HG03108 (cell line): Measurements from ENCODE around the gene NMD3.

ENCODE experiments used
- ATAC-seq: cut with Tn5 transposase; IDR thresholded peaks from one replicate; pipeline ENCODE4 v1.9.1; 2021; ENCODE audit warnings: moderate library complexity; ENCODE audit not compliant: unreplicated experiment

The NMD3 gene

DNA sequence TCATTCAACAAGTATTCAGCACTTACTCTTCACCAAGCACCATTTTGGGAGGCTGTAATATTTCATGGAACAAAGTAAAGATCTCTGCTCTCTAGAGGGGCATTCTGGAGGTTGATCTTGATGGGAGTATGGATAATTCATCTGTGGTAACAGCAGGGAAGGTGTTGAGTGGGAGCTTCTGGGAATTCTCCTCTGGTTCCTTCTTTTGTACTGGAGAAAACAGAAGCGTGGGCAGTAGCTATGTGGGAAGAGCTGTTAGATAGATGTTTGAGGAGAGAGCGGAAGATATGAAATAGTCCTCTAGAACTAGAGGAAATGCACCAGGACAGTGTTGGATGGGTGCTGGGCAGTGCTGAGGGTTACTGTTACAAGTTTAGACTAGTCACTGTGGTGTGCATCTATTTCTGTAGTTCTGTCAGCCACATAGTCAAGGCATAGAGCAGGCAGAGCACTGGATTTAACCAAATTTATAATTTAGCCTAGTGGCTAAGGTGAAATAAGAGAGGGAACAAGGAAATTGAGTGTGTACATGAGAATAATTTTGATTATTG, 9.6 kb downstream of the NMD3 start:
- no peak for ATAC-seq

DNA sequence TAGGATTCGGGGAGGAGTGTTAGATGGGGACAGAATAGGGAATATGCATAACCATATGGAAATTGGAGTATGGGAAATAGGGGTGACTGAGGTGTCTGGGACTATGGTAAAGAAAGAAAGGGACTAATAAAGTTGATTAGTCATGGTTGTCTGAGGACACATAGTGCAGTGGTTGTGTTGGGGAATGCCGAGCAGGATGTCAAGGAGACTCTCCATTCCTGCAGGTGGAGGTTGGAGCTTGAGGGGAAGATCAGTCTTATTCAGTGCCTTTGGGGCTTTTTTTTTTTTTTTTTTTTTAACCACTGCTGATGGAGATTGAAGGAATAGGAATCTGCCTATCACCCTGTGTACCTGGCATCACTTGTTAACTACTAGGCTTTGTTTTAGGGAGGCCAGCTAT, 10.8 kb downstream of the NMD3 start:
- no peak for ATAC-seq

DNA sequence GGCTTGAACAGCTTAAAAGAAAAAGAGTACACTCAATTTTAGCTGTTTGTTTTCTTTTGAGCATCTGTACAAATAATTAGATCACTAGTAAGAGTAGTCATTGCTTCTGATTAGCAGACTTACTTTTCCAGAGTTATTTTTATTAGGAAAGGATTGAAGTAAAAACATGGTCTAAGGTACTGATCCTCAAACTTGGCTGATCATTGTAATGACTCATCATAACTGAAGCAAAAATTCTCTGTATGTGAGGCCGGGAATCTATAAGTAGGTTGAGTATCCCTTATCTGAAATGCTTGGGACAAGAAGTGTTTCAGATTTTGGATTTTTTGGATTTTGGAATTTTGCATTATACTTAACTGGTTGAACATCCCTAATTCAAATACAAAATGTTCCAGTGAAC, 12.4 kb downstream of the NMD3 start:
- no peak for ATAC-seq

DNA sequence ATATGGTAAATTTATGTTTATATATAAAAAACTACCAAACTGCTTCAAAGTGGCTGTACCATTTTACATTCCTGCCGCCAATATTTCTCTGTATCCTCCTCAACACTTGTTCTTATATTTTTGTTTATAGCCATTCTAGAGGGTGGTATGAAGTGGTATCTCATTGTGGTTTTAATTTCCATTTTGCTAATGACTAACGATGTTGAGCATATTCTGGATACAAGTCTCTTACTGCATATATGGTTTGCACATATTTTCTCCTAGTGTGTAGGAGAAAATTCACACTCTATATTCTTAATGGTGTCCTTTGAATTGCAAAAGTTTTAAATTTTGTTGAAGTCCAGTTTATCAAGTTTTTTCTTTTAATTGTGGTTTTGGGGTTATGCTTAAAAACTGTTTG, 15.1 kb downstream of the NMD3 start:
- no peak for ATAC-seq

DNA sequence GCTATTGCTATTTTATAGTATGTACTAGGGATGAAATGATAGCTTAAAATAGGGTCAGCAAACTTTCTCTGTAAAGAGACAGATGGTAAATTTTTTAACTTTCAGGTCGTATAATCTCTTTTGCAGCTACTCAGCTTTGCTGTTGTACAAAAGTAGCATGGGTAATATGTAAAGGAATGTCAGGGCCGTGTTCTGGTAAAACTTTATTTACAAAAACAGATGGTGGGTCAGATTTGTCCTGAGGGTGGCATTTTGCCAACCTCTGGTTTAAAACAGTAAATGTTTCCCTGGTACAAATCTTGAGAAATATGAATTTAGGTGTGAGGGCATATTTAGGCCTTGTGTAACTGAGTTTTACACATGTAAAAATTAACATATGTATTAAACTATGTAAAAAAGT, 18.6 kb downstream of the NMD3 start:
- no peak for ATAC-seq

DNA sequence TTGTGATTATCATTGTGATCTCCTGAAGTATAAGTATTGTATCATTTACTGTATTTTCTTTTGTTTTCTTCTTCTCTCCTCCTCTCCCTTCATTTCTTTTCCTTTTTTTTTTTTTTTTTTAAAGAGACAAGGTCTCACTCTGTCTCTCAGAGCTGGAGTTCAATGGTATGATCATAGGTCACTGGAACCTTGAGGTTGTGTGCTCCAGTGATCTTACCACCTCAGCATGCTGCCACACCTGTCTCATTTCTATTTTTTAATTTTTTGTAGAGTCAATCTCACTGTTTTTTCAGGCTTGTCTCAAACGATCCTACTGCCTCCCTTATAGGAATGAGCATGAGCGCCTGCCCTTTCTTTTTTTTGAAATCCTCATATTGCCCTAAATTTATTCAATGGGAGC, 23.4 kb downstream of the NMD3 start:
- ATAC-seq: no peak

DNA sequence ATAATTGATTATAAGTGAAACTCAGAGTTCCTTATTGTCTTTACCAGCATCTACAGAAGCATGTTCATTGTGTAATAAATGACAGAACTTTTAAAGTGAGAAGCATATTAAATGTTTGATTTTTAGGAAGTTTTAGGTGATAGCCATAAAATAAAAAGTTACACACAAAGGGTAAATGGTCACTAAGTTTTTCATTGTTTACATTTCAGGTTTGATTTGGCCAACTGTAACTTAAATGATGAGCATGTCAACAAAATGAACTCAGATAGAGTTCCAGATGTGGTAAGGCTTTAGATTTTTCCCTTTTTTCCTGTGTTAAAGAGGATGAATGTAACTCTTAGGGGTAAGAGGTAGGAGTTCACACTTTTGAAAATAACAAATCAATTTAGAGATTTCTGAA, 25.9 kb downstream of the NMD3 start:
- ATAC-seq: no peak

DNA sequence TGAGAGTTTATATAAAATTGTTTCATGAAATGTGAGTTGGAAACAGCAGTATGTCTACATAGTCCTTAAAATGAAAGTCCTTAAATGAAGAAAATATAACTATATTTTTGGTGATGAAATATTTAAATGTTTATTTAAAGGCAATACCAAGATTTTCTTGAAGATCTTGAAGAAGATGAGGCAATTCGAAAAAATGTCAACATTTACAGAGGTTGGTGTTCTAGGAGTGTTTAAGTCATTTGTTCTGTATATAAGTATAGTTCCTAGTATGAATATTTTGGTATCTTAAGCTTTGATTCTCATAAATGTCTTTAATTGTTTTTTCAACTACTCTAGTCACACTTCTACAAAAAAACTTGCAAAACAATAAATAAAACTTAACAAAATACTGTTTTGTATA, 29.0 kb downstream of the NMD3 start:
- no peak for ATAC-seq

DNA sequence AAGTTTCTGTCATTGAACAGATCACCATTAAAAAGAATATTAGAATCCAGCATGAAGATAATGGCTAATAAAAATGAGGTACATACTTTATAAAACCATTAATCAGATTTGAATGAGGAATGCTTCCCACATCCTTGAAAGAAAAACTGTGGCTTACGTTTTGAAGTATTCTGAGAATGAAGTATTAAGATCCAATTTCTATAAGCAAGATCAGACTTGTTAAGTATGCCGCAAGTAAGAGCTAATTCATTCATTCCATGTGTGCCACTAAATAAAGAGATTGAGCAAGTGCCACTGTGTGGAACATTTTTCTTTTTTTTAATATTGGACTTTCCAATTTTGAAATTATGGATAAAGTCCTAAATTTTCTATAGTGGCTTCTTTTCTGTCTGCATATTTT, 30.6 kb downstream of the NMD3 start:
- ATAC-seq: no peak

DNA sequence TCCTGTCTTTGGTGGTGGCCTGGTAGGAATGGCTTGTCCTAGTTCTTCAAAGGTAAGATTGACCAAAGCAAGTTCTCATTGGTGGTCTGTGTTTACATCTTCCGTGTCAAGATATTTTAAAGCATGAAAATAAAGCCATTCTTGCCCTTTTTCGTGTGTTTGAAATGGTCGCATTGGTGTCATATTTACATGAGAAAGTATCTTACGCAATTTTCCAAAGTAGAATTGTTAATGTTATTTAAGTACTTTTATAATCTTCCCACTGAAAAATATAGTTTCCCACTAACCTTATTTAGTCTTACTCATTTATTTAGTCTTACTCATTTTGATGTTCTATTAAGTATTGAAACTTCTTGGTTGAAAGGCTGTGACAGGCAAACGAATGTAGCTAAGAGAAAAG, 31.0 kb downstream of the NMD3 start:
- ATAC-seq: no peak

DNA sequence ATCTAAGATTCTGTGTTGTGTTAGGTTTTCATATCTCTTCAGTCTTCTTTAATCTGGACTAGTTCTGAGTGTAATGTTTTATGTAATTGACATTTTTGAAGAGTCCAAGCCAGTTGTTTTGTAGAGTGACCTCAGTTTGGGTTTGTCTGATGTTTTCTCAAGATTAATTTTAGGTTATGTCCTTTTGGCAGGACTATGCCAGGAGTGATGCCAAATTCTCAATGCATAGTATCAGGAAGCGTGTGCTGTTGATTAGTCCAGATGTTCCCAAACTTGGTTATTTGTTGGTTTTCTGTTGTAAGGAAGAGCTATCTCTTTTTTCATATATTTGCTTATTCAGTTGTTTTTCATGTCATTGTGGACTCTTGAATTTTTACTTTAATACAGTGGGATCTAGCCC, 32.6 kb downstream of the NMD3 start:
- ATAC-seq: no peak

DNA sequence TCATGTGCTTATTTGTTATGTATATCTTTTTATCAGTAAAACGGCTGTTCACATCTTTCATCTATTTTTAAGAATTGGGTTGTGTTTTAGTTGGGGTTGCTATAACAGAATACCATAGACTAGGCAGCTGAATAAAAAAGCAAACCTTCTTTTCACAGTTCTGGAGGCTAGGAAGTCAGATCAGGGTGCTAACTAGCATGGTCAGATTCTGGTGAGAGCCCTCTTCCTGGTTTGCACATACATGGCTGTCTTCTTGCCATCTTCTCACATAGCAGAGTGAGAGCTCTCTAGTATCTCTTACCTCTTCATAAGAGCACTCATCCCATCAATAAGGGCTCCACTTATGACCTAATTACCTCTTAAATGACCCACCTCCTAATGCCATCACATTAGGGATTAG, 33.8 kb downstream of the NMD3 start:
- ATAC-seq: no peak

DNA sequence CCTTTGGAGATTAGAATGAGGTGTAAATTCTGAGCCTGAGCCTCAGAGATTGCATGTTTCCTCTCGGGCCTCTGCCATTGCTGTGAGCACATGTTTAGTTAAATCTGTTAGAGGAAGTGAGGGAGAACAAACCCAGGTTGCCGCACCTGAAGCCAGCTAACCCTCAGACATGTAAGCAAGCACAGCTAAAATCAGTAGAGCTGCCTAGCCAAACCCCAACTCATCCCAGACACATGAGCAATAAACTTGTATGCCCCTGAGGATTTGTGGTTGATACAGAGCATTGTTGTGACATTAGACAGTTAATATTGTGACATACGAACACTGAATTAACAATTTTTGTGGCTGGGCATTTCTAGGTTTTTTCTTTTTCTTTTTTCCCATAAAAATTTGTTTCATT, 41.9 kb downstream of the NMD3 start:
- ATAC-seq: no peak

DNA sequence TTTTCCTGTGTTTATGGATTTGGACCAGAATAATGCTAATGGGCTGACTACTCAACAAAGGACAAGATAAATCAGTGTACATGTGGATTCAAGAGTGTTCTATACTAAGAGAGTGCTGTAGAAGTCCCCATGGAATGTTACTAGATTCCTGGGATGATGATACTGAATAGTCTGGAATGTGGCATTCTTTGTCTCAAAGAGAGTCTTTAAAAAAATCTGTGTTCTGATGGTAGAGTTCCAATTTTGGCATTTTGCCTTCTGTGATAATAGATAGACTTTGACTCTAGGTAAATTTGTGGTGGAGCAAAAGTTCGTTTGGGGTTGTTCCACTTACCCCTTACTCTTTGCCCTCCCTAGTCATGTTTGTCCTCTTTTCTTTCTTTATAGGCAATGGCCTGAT, 43.7 kb downstream of the NMD3 start:
- ATAC-seq: no peak

DNA sequence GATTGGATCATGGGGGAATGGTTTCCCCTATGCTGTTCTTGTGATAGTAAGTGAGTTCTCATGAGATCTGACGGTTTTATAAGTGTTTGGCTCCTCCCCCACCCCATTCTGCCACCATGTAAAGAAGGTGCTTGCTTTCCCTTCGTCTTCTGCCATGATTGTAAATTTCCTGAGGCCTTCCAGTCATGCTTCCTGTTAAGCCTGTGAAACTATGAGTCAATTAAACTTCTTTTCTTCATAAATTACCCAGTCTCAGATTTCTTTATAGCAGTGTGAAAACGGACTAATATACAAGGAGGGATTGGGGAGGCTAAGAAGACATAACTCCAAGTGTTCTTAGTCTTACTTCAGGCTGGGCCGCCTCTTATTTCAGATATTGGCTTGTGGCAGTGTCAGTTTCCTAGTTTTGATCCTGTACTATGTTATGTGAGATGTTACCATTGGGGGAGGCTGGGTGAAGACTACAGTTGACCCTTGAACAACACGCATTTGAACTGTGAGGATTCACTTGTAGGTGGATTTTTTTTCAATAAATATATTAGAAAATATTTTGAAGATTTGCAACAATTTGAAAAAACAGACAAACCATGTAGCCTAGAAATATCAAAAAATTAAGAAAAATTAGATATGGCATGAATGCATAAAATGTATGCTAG, 44.9 kb downstream of the NMD3 start:
- no peak for ATAC-seq

DNA sequence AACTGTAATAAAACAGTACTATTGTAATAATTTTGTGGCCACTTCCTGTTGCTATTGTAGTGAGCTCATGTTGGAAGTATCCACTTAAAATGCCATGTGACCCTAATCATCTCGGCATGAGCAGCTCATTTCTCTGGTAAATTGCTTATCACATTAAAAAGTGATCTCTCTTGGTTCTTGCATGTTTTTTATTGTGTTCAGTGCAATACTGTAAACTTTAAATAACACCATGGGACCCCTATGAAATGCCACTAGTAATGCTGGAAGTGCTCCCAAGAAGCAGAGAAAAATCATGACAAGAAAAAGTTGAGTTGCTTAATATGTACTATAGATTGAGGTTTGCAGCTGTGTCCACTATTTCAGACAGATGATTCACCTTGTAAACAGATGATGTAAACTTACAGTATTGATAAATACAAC, 45.6 kb downstream of the NMD3 start:
- ATAC-seq: no peak

DNA sequence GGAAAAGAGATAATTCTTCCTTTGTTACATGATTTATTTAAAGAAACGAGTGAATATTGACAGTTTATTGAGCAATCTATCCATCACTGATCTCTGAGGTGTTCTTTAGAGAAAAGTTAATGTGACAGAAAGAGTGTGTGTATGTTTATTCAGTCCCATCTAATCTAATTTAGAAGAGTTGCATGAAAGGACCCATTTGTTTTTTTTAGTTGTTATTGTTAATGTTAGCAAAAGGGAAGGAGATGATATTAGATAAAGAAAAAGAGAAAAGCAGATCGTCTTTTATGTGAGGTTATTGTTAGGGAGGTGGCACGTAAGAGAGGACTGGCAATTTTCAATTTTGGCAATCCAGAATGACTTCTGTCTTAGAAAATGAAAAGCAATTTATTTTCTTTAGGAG, 46.5 kb downstream of the NMD3 start:
- no peak for ATAC-seq

DNA sequence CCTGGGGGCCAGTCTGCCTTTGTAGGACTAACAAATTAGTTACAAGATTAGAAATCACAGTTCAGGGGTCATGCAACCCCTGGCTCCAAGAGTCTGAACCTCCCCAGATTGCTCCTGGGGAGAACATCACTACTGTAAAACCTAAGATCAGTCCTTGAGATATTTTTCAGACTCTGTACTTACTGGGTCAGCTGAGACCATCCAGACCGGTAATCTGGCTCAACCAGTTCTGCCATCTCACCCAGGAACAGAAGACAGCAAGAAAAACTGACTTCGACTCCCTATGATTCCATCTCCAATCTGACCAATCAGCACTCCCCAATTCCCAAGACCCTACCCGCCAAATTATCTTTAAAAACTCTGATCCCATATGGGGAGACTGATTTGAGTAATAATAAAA, 47.5 kb downstream of the NMD3 start:
- no peak for ATAC-seq

DNA sequence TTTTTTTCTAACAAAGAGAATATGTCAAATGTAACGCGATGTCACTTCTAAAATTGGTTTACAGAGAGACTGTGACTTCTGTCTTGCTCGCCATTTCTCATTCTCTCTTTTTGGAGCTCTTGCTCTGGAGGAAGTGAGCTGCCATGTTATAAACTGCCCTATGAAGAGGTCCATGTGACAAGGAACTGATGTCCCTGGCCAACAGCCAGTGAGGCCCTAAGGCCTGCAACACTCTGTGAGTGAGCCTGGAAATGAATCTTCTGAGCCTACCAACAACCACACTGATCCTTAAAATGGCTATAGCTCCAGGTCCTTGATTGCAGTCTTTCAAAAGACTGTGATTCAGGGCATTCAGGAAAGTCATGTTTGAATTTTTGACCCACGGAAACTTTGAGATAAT, 49.9 kb downstream of the NMD3 start:
- ATAC-seq: no peak

DNA sequence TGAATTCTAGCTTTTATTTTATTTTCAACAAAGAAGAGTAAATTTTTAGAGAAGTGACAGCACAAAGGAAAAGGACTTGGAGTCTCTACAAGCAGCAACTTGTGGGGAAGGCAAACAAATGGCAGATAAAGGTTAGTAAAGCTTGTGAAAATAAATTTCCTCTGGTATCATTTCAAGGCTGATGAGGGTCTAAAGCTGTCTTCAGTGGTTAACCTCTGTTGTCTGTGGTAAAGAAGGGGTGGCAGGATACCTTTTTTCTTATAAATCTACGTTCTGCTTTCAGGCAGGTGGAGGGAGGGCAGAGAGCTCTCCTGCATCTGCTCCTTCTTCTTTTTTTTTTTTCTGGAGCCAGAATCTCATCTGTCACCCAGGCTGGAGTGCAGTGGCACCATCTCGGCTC, 50.5 kb downstream of the NMD3 start:
- ATAC-seq: no peak

DNA sequence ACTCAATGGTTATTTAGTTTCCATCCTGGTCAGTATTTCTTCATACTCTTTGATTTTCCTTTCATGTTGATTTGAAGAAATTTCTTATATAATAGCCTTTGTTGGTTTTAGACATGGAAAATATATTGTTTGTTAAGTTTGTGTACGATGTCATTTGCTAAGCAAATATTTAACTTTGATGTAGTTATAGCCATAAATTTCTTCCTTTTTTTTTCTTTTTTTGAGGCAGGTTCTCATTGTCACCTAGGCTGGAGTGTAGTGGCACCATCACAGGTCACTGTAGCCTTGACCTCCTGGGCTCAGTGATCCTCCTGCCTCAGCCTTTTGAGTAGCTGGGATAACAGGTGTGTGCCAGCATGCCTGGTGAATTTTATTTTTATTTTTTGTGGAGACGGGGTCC, 51.4 kb downstream of the NMD3 start:
- ATAC-seq: no peak

DNA sequence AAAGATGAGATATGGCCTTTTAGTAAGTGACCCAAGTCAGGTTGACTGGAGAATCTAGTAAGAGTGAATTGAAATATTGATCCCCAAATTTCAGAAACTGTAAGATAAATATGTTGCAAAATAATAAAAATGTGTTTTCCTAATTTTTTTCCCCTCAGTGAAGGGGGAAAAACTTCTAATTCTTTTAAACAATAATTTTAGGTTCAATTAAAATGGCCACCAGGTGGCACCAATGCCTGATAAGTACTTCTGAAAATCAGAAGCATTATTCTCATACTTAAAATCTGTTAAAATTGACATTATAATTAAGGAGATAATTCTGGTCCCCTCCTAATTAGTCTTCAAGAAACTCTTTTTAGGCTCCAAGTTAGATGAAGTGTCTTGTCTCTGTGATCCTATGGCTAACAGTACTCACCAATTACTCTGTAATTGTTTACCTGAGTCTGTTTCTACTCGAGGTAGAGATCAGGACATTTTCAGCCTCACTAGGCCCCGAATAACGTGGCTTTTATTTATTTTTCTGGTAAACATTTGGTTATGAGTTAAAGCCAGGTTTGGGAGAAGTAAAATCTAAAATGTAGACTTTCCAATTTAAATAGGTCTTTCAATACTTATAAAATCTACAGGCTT, 52.6 kb downstream of the NMD3 start:
- ATAC-seq: no peak
